ENCODE measurements around the gene TNPO1.

GRCh38 chr5:72783354-72783753, 33.1 kb upstream of the TNPO1 start:
- no peak for TF ChIP-seq EZH2 (IDR thresholded peaks at IDR 0.05; ENCODE audit: insufficient read depth, poor library complexity, severe bottlenecking)
- TF ChIP-seq EZH2phosphoT487 (IDR thresholded peaks at IDR 0.05; ENCODE audit: insufficient read depth, low read depth): no peak

Data from GM23248 (cell line).